Measurements from ENCODE around the gene DCLK2. TPM values are rescaled to one million over a fixed set of nuclear protein-coding genes. Genes with fewer than 3 reads are reported as not detected.
A peak's percentile ranks its signal among the peaks of the same experiment; 100 is the strongest.
"Not testable (repeated sequence)": the region's sequence is repeated elsewhere in the genome, so short reads cannot be mapped to it uniquely, and the experiment has no call there.

DCLK2 gene
- total RNA-seq, 1 donor = 13.0 TPM

- DNase-seq (ENCODE audit: low read depth) = peak; percentile 36
- no peak overlapping the region for H3K4me3 ChIP-seq (ENCODE audit: low read depth, low read length)
- no peak for TF ChIP-seq CTCF (IDR thresholded peaks at IDR 0.05; ENCODE audit: insufficient read depth, low read depth, low read length)
Measured at GRCh38 chr4:150176547-150176946, 98.3 kb downstream of the DCLK2 start.

GRCh38 chr4:150178161-150178560 lies 99.9 kb downstream of the DCLK2 start:
- peak; percentile 37 for DNase-seq (ENCODE audit: low read depth)
- H3K4me3 ChIP-seq (ENCODE audit: low read depth, low read length) = no peak overlapping the region
- TF ChIP-seq CTCF (IDR thresholded peaks at IDR 0.05; ENCODE audit: insufficient read depth, low read depth, low read length) = no peak

- peak; percentile 23 for DNase-seq (ENCODE audit: low read depth)
- H3K4me3 ChIP-seq (ENCODE audit: low read depth, low read length) = no peak overlapping the region
- no peak for TF ChIP-seq CTCF (IDR thresholded peaks at IDR 0.05; ENCODE audit: insufficient read depth, low read depth, low read length)
Measured at GRCh38 chr4:150181536-150181935, 103.3 kb downstream of the DCLK2 start.

- TF ChIP-seq CTCF (IDR thresholded peaks at IDR 0.05; ENCODE audit: insufficient read depth, low read depth, low read length) = no peak
- no peak for DNase-seq (ENCODE audit: low read depth)
- H3K4me3 ChIP-seq (ENCODE audit: low read depth, low read length) = no peak overlapping the region
Measured at GRCh38 chr4:150182794-150183193, 104.5 kb downstream of the DCLK2 start.

GRCh38 chr4:150185033-150185432 lies 106.8 kb downstream of the DCLK2 start:
- DNase-seq (ENCODE audit: low read depth); H3K4me3 ChIP-seq (ENCODE audit: low read depth, low read length): not testable (repeated sequence)

GRCh38 chr4:150192986-150193385 lies 114.7 kb downstream of the DCLK2 start:
- DNase-seq (ENCODE audit: low read depth) = no peak
- H3K4me3 ChIP-seq (ENCODE audit: low read depth, low read length) = no peak overlapping the region
- no peak for TF ChIP-seq CTCF (IDR thresholded peaks at IDR 0.05; ENCODE audit: insufficient read depth, low read depth, low read length)

- not testable (repeated sequence) for DNase-seq (ENCODE audit: low read depth); H3K4me3 ChIP-seq (ENCODE audit: low read depth, low read length)
Measured at GRCh38 chr4:150197256-150197655, 119.0 kb downstream of the DCLK2 start.

GRCh38 chr4:150199056-150199455 lies 120.8 kb downstream of the DCLK2 start:
- no peak overlapping the region for H3K4me3 ChIP-seq (ENCODE audit: low read depth, low read length)
- peak; percentile 15 for TF ChIP-seq CTCF (IDR thresholded peaks at IDR 0.05; ENCODE audit: insufficient read depth, low read depth, low read length)
- DNase-seq (ENCODE audit: low read depth) = peak; percentile 80

Data from fibroblast of villous mesenchyme (primary cell).